HG02840 (cell line): ENCODE results near the gene ERO1B.

Experiments
- ATAC-seq: cut with Tn5 transposase; IDR thresholded peaks from one replicate; pipeline ENCODE4 v1.9.1; 2021; ENCODE audit warnings: mild to moderate bottlenecking, moderate library complexity, moderate number of reproducible peaks; ENCODE audit not compliant: unreplicated experiment, low FRiP score

The ERO1B gene

GRCh38 chr1:236301080-236301957 is 19.6 kb upstream of the ERO1B start:
- ATAC-seq = no peak

GRCh38 chr1:236297161-236297560 is 15.4 kb upstream of the ERO1B start:
- ATAC-seq = no peak

GRCh38 chr1:236292425-236292824 is 10.7 kb upstream of the ERO1B start:
- no peak for ATAC-seq

- ATAC-seq = no peak
Measured at GRCh38 chr1:236289492-236290131, 7.9 kb upstream of the ERO1B start.

GRCh38 chr1:236288620-236288976 is 6.8 kb upstream of the ERO1B start:
- ATAC-seq = no peak

- ATAC-seq = no peak
Measured at GRCh38 chr1:236287757-236288619, 6.2 kb upstream of the ERO1B start.

- ATAC-seq = no peak
Measured at GRCh38 chr1:236287356-236287755, 5.6 kb upstream of the ERO1B start.

GRCh38 chr1:236284291-236284721 is 2.5 kb upstream of the ERO1B start:
- ATAC-seq = peak; percentile 45

- ATAC-seq = no peak
Measured at GRCh38 chr1:236282719-236283118, 961 bp upstream of the ERO1B start.

- peak; percentile 6 for ATAC-seq
Measured at GRCh38 chr1:236282425-236282716, 613 bp upstream of the ERO1B start.

GRCh38 chr1:236281198-236281653 is 532 bp downstream of the ERO1B start:
- peak; percentile 30 for ATAC-seq

- ATAC-seq = no peak
Measured at GRCh38 chr1:236280438-236281197, 1.1 kb downstream of the ERO1B start.

- no peak for ATAC-seq
Measured at GRCh38 chr1:236275586-236275985, 6.2 kb downstream of the ERO1B start.

- ATAC-seq = no peak
Measured at GRCh38 chr1:236275061-236275460, 6.7 kb downstream of the ERO1B start.

GRCh38 chr1:236273358-236273757 is 8.4 kb downstream of the ERO1B start:
- ATAC-seq = no peak

GRCh38 chr1:236269439-236269838 is 12.3 kb downstream of the ERO1B start:
- ATAC-seq = no peak

GRCh38 chr1:236261898-236262297 is 19.9 kb downstream of the ERO1B start:
- no peak for ATAC-seq

GRCh38 chr1:236261033-236261432 is 20.7 kb downstream of the ERO1B start:
- no peak for ATAC-seq

- no peak for ATAC-seq
Measured at GRCh38 chr1:236259043-236259442, 22.7 kb downstream of the ERO1B start.

- no peak for ATAC-seq
Measured at GRCh38 chr1:236258114-236258622, 23.6 kb downstream of the ERO1B start.
